DMS 273 (cell line): Measurements from ENCODE around the gene CNOT9.

Experiments
- DNase-seq: peaks from one replicate; lab custom pipeline; 2025; ENCODE audit not compliant: unreplicated experiment; lab: John Stamatoyannopoulos, UW

Gene CNOT9

DNA sequence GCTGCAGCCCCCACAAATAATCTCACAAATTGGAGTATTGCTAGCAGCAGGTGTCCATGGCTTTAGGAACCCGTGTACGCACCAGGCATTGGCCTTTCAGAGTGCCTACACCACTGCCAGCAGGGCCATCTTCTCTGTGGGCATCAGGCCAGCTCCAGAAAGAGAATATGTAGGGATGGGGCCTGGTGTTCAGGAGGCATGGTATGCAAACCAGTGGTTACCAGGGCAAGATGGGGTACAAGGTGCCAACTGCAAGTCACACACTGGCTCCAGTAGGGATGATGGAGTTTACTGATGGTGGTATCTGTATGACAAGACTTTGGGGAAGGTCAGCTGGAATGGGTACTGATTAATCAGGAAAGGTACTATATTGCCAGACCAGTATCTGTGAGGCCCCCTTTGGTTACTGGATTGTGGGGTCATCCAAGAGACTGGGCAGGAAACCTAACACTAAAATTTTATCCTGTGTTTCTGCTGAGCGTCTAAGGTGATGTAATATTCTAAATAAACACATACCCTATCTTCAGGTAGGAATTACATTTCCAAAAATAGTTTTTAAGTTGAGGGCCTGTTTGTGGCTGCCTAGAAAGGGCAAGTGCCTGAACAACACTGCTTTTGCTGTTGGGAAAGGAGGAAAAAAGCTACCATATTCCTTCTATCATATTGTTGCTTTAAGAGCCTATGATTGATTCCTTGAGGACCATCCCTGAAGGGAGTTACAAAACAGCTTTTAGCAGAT is 9.0 kb downstream of the CNOT9 start:
- DNase-seq = peak; percentile 8

DNA sequence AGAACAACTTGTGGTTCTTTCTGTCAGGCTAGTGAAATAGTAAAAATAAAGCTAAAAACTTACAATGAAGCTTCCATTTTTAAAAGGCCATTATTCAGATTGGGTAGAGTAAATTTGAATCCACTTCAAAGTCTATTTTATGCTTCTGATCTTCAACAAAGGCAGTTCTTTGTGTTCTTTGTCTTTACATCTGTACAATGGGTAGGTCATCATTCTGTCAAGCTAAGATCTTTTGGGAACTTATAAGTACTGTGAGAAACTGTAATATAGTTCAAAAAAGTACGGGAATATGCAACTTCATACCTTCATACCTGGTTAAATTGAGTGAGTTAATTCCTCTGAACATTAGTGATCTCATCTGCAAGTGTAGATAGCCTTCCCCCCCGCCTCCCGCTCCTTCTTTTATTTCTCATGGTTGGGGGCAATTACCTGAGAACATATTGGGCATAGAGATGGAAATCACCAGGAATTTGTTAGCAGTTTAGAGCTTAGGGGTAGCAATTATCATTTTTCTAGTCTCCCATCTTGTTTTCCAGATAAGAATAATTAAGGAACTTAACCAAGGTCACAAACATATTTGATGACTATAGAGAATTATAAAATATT is 9.7 kb downstream of the CNOT9 start:
- DNase-seq = no peak

DNA sequence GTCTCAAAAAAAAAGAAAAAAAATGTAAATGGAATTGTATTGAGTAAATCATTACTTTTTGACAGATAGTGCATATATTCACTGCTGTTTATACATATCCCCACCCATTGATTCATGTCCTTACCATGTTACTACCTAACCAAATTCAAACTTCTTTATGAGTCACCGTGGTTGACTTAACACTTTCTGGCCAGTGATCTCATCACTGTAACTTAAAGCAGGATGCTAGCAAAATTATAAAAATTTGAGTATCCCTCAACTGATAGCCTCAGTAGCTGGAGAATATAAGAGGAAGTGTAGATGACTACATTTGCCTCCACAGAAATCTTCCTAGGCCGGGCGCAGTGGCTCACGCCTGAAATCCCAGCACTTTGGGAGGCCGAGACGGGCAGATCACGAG is 13.4 kb downstream of the CNOT9 start:
- no peak for DNase-seq

DNA sequence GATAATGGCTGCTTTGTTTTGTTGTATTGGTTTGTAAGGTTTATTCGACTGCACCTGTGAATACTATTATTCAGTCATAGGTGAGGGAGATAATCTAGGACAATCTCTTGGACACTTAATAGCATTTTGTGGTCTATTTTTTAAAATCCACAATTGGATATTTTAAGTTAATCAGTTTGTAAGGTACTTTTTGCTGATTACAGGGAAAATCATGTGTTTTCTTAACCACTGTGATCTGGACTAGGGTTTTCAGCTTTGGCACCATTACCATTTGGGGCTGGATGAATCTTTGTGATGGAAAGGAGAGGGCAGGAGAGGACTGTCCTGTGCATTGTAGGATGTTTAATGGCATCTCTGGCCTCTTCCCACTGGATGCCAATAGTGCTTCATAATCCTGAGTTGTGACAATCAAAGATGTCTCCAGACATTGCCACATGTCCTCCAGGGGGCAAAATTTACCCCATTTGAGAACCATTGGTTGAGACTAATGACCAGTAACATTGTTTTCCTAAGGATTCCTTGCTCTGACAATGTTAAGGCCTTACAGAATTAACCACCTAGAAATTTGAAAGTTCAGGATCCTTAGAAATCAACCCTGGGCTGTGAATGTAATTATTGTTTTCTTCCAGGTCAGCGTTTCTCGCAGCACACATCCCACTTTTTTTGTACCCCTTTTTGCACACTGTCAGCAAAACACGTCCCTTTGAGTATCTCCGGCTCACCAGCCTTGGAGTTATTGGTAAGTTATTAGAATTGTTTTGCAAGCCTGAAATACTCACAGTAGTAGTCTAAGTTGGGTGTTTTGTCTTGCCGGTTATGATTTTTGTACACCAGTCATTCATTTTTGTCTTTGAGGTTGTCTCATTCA is 15.6 kb downstream of the CNOT9 start:
- peak; percentile 27 for DNase-seq

DNA sequence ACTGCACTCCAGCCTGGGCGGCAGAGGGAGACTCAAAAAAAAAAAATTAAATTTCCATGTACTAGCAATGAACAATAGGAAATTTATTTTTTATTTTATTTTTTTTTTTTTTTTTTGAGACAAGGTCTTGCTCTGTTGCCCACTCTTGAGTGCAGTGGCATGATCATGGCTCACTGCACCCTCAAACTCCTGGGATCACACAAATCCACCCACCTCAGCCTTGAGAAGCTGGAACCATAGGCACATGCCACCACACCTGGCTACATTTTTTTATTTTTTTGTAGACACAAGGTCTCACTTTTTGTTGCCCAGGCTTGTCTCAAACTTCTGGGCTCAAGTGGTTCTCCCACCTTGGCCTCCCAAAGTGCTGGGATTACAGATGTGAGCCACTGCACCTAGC is 16.9 kb downstream of the CNOT9 start:
- no peak for DNase-seq

DNA sequence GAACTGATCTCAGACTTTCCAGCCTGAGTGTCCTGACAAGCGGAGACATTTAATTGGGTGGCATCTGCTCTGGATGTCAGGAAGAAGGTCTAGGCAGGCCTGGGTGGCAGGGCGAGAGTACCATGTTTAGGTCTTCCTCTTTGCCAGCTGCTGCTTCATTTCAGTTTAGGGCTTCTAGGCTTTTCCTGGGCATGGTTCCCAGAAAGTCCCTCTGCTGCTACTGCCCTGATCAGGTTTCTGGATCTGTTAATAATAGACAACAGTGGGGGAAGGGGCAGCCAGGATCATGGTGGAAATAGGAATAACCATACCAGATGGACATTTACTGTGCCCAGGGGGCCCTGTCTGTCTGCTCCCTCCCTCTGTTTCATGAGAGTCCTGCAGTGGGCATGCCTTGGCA is 36.8 kb downstream of the CNOT9 start:
- peak; percentile 99 for DNase-seq

DNA sequence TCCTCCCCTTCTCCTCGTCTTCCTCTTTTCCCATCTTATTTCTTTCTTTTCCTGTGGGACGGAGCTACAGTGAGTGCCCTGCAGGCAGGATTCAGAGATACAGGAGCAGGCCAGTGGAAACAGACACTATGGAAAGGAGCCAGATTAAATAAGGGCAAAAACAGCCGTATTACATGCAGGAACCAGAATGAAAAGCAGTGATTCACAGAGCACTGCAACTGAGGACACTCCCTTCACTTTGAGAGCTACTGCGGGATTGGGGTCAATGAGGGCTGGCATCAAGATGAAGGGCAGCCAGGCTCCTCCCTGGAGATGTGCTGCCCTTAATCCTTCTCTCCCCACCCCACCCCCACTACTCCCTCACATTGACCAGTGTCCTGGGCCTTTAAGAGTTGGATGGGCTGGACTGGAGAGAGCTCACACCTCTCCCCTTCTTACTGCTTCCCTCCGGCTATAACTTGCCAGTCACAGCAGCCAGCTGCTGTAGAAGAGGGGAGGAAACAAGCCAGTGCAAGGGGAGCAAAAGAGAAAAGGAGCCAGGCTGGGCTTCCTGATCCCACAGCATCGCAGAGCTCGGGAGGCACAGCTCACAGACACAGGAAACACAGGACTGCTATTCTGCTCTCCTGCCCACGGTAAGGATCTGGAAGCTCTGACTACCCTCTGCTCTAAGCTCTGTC is 38.9 kb downstream of the CNOT9 start, which contains the start of gene PLCD4:
PLCD4 (plus strand) TSS at position 464 of the 680 bp plus-strand sequence. CDS start 7,841 bp downstream, outside the sequence.
- DNase-seq = peak; percentile 66

DNA sequence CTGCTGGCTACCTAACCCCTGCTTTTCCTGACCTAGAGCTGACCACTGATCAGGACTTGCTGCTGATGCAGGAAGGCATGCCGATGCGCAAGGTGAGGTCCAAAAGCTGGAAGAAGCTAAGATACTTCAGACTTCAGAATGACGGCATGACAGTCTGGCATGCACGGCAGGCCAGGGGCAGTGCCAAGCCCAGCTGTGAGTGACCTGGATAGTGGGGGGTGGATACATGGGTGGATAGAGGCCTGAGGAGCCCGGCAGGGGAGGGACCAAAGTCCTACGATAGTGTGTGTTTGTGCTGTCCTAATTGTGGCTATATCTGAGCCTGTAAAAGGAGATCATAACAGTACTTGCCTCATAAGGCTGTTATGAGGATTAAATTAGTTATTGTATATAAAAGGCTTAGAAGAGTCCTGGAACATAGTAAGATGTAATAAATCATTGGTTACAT is 47.3 kb downstream of the CNOT9 start:
- no peak for DNase-seq

DNA sequence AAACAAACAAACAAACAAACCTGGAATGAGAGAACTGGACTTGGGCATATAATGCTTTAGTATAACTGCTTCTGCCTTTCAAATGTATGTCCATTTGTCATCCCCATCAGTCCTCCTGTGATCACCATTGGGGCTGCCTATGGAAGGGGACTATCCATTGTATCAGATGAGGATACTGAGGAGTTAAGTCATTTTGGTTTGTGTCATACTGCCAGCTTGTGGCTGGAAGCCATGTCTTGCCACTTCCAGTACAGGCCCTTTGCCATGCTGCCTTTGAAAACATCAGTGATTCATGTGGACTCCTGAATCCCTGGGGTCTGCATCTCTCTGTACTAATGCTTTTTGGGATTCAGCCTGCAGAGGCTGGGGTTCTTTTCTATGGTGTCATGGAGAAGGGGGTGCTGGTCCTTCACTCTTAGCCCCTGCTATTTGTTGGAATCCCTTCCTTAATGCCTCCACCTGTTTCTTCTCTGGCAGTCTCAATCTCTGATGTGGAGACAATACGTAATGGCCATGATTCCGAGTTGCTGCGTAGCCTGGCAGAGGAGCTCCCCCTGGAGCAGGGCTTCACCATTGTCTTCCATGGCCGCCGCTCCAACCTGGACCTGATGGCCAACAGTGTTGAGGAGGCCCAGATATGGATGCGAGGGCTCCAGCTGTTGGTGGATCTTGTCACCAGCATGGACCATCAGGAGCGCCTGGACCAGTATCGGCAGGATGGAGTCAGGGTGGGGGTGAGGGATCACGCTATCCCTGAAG is 49.6 kb downstream of the CNOT9 start:
- DNase-seq = peak; percentile 62

DNA sequence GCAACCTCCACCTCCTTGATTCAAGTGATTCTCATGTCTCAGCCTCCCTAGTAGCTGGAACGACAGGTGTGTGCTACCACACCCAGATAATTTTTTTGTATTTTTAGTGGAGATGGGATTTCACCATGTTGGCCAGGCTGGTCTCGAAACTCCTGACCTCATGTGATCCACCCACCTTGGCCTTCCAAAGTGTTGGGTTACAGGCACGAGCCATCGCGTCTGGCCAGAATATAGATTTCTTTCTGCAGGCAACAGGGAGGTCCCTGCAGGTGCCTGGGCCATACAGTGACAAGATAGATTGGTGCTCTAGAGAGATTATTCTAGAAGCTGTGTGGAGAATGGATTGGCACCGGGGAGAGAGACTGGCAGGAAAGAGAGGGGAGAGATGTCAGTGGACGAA is 52.4 kb downstream of the CNOT9 start:
- DNase-seq = no peak

DNA sequence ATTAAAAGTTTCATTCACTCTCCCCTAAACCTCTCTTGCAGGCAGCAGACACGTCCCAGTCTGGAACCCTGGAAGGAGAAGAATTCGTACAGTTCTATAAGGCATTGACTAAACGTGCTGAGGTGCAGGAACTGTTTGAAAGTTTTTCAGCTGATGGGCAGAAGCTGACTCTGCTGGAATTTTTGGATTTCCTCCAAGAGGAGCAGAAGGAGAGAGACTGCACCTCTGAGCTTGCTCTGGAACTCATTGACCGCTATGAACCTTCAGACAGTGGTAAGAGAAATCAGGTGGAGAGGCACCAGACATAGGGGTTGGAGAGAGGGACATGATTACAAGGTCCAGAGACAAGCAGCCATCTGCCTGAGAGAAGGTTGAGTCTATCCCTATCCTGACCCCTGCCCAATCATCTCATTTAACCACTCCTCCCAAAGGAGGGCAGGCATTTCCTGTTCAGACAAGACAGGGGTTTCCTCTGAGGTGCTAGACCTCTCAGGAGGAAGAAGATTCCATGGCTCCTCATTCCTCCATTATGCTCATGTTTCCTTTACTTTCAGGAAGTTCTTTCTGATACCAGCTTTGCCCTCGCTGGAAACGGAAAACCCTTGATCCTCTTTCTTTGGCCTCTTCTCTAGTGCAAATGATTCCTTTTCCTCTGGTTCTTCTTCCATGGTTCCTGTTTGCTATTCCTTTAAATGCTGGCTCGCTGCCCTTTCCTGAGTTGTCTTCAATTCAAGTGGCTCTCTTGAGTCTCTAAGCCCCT is 54.1 kb downstream of the CNOT9 start:
- peak; percentile 74 for DNase-seq

DNA sequence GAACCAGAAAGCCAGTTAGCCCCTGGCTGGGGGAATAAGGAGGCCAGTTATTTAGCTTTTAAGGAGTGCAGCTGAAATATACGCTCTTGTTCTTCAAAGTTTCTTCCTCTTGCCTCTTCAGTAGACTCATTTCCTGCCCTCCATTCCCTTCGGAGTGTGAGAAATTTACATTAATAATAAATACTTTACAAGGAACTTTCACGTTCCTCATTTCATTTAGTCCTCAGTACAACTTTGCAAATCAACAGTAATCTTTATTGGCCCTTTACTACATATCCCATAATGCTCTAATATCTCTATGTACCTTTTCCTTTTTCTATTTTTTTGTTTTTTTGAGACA is 54.7 kb downstream of the CNOT9 start:
- no peak for DNase-seq

DNA sequence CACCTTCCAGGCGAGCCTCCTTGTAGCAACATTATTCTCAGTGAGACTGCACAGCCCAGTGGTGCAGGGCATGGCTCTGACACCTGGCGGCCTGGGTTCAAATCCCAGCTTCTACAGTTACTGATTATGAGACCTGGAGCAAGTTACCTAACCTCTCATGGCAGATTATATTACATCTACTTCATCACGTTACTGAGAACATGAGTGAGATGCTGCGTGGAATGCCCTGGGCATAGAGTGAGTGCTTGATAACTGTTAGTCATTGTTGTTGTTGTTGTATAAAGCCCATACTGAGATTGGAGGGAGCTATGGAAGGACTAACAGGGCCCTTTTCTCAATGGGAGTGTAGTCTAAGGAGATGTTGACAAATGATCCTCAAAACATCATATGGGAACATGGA is 57.7 kb downstream of the CNOT9 start:
- DNase-seq = no peak

DNA sequence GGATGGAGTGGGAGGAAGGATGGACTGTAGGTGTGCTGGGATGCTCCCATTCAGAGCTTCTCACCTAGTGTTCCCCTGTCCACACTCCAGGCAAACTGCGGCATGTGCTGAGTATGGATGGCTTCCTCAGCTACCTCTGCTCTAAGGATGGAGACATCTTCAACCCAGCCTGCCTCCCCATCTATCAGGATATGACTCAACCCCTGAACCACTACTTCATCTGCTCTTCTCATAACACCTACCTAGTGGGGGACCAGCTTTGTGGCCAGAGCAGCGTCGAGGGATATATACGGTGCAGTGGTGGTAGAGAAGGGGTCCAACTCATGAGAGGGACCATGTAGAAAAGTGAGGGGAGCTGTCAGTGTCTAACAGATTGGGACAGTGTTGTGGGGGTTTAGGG is 59.3 kb downstream of the CNOT9 start:
- DNase-seq = no peak

DNA sequence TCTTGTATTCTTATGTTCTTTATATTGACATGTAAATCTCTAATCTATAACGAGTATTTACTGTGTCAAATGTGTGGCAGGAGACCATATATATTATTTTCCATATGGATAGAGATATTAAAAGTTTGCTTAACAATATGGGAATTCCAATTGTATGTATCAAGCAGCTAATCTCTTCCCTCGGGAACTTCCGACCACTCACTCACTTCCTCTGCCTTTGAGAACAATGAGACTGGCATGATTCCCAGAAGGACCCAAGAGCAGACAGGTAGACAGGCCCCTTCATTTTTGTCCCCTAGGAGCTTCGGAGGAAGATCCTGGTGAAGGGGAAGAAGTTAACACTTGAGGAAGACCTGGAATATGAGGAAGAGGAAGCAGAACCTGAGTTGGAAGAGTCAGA is 63.2 kb downstream of the CNOT9 start:
- no peak for DNase-seq

DNA sequence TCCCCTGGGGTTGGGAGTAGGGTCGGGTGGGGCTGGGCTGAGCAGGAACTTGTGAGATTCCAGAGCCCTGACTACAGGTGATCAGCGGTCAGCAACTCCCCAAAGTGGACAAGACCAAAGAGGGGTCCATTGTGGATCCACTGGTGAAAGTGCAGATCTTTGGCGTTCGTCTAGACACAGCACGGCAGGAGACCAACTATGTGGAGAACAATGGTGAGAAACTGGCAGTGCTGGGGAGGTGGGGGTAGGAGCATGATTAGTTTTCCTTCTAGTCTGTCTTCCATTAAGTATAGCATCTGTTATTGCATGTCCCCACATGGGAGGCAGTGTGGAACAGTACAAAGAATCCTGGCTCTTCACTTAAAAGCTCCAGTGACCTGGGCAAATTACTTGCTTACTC is 67.1 kb downstream of the CNOT9 start:
- DNase-seq = no peak

DNA sequence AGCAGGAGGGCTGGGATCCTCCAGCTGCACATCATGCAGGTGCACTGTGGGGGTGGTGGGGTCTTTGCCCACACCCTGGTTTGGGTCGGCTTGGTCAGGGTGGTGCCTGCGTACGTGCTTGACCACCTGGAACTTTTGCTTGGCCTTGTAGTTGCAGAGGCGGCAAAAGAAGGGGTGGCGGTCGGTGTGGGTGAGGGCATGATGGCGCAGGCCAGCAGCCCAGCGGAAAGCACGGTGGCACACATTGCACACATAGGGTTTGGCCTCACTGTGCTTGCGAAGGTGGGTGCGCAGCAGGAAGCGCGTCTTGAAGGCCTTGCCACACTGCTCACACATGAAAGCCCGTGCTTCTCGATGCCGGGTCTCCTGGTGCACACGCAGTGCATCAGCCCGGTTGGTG is 69.7 kb downstream of the CNOT9 start:
- DNase-seq = no peak

DNA sequence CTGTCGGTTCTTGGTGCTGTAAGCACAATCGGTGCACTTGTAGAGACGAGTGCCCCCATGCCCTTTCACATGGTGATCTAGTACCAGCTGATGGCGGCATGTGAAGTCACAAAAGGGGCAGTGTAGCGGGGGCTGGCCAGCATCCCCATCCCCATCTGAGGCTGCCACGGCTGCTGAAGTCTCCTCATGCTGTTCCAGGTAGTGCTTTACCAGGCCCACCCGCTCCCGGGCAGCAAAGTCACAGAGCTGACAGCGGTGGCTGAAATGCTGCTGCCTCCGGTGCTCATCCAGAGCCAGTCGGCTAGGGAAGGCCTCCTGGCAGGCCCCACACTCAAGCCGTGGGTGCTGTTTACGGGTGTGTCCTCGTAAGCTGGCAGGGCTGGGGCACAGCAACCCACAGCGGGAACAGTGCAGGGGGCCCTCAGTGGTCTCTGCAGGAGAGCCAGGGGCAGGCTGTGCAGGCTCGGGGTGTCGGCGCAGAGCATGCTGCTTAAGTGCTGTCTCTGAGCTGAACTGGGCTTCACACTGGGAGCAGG is 73.5 kb downstream of the CNOT9 start:
- DNase-seq = no peak

DNA sequence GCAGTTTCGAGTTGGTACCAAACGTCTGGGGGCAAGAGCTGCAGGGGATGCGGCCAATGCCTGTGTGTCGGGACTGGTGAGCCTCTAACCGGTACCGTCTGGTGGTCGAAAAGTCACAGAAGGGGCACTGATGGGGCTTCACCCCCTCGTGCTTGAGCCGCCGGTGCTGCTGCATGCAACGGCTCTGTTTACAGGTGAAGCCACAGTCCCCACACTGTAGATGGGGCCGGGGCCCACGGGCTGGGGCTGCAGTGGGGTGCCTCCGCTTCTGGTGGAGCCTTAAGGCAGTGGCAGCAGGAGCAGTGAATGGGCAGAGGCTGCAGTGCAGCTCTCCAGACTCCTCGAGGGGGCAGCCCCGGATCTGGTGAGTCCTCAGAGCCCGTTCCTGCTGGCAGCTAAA is 74.1 kb downstream of the CNOT9 start:
- no peak for DNase-seq
